ENCODE results near the gene TBCD.

Gene TBCD

GRCh38 chr17:82751571-82752370 lies at the start of gene TBCD:
TBCD (plus strand) TSS chr17:82752065; CDS start chr17:82752194, 129 bp downstream.
- Histone ChIP-seq H3K4me2 (ENCODE audit: low read depth, low read length) (peak within 1 kb of the TSS; percentile 93), H3K79me2 (ENCODE audit: low read length) (peaks cover 39% of the 10 kb centered on the region), H3K9me2 (replicated peaks; ENCODE audit: insufficient read depth, low read length) (no peaks in the 10 kb centered on the region), H3K9ac (ENCODE audit: low read length) (peak within 1 kb of the TSS; percentile 79), H3K4me3 (ENCODE audit: low read length) (peak within 1 kb of the TSS; percentile 97), H3K27ac (ENCODE audit: low read length) (peak within 1 kb of the TSS; percentile 75; the same call in 1 of the 2 replicates), H2AFZ (ENCODE audit: low read length) (peak within 1 kb of the TSS; percentile 81), H3K27me3 (replicated peaks; ENCODE audit: insufficient read depth, low read length) (no peaks in the 10 kb centered on the region), H3K4me1 (ENCODE audit: low read length) (no peaks in the 10 kb centered on the region; the same call in 1 of the 2 replicates), H3K9me3 (replicated peaks; ENCODE audit: insufficient read depth, low read length) (no peaks in the 10 kb centered on the region), H3K36me3 (replicated peaks; ENCODE audit: insufficient read depth, low read length) (no peaks in the 10 kb centered on the region), H4K20me1 (ENCODE audit: insufficient read depth, low read length) (no peaks in the 10 kb centered on the region), H3F3A (ENCODE audit: insufficient read depth, low read length) (peaks cover 8% of the 10 kb centered on the region; the same call in 1 of the 2 replicates)
- TF ChIP-seq EZH2 (optimal IDR thresholded peaks at IDR 0.05; ENCODE audit: low read depth, low read length) (no peak), EZH2phosphoT487 (IDR thresholded peaks at IDR 0.05; ENCODE audit: low read length) (no peak)
- TF ChIP-seq, protein P1, sequence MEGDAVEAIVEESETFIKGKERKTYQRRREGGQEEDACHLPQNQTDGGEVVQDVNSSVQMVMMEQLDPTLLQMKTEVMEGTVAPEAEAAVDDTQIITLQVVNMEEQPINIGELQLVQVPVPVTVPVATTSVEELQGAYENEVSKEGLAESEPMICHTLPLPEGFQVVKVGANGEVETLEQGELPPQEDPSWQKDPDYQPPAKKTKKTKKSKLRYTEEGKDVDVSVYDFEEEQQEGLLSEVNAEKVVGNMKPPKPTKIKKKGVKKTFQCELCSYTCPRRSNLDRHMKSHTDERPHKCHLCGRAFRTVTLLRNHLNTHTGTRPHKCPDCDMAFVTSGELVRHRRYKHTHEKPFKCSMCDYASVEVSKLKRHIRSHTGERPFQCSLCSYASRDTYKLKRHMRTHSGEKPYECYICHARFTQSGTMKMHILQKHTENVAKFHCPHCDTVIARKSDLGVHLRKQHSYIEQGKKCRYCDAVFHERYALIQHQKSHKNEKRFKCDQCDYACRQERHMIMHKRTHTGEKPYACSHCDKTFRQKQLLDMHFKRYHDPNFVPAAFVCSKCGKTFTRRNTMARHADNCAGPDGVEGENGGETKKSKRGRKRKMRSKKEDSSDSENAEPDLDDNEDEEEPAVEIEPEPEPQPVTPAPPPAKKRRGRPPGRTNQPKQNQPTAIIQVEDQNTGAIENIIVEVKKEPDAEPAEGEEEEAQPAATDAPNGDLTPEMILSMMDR (IDR thresholded peaks at IDR 0.05; ENCODE audit: low read length): no peak
- peak; percentile 84 for DNase-seq

DNA sequence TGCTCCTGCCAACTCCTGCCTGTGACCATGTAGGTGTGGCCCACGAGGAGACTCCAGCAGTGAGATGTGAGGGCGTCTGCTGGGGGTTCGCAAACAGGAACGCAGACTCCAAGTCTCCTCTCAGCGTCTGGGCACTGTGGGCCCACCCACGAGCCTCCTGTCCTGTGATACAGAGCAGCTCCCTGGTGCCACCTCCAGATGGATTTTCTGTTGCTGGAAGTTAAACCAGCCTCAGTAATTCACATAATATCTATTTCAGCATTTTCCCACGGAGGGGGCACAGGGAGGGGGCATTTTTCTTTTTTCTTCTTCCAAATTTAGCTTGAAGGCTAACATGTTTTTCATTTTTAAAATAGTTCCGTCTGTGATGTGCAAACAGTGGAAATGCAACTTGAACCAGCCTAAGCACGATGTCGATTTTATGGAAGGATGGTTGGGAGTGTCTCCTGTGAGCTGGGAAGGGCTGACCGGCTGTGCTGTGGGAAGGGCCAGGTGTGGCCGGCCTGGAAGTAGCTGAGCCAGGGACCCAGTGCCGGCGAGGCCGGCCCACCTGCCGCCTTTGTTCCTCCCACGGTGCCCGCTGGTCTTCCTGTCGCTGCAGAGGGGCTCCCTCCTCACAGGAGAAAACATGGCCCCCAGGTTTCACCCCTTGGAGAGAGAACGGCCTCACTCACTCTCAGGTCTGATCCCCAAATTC lies 49.5 kb upstream of the TBCD start:
- Histone ChIP-seq H3K4me3 (ENCODE audit: low read length) (no peak overlapping the region), H3K79me2 (ENCODE audit: low read length) (peaks cover 4% of the 10 kb centered on the region; the same call in 1 of the 2 replicates), H3F3A (ENCODE audit: insufficient read depth, low read length) (peaks cover 4% of the 10 kb centered on the region), H3K9ac (ENCODE audit: low read length) (no peak overlapping the region), H3K4me2 (ENCODE audit: low read depth, low read length) (no peak overlapping the region), H3K27me3 (replicated peaks; ENCODE audit: insufficient read depth, low read length) (no peaks in the 10 kb centered on the region), H3K27ac (ENCODE audit: low read length) (no peak overlapping the region), H3K4me1 (ENCODE audit: low read length) (peaks cover 8% of the 10 kb centered on the region), H2AFZ (ENCODE audit: low read length) (no peak overlapping the region), H3K9me3 (replicated peaks; ENCODE audit: insufficient read depth, low read length) (no peaks in the 10 kb centered on the region), H3K36me3 (replicated peaks; ENCODE audit: insufficient read depth, low read length) (no peaks in the 10 kb centered on the region), H3K9me2 (replicated peaks; ENCODE audit: insufficient read depth, low read length) (no peaks in the 10 kb centered on the region), H4K20me1 (ENCODE audit: insufficient read depth, low read length) (no peaks in the 10 kb centered on the region)
- no peak for DNase-seq
- TF ChIP-seq, protein P1 (IDR thresholded peaks at IDR 0.05; ENCODE audit: low read length): no peak
- TF ChIP-seq EZH2phosphoT487 (IDR thresholded peaks at IDR 0.05; ENCODE audit: low read length): no peak
- no peak for TF ChIP-seq EZH2 (optimal IDR thresholded peaks at IDR 0.05; ENCODE audit: low read depth, low read length)

GRCh38 chr17:82703036-82703745 lies 48.7 kb upstream of the TBCD start:
- H3K4me2 ChIP-seq (ENCODE audit: low read depth, low read length): no peak overlapping the region
- no peaks in the 10 kb centered on the region for H3K9me2 ChIP-seq (replicated peaks; ENCODE audit: insufficient read depth, low read length)
- no peak for DNase-seq
- peaks cover 12% of the 10 kb centered on the region for H3F3A ChIP-seq (ENCODE audit: insufficient read depth, low read length)
- H3K4me3 ChIP-seq (ENCODE audit: low read length): no peak overlapping the region
- H3K27me3 ChIP-seq (replicated peaks; ENCODE audit: insufficient read depth, low read length): no peaks in the 10 kb centered on the region
- H3K36me3 ChIP-seq (replicated peaks; ENCODE audit: insufficient read depth, low read length): no peaks in the 10 kb centered on the region
- no peaks in the 10 kb centered on the region for H3K79me2 ChIP-seq (ENCODE audit: low read length)
- peaks cover 14% of the 10 kb centered on the region for H3K4me1 ChIP-seq (ENCODE audit: low read length)
- no peak overlapping the region for H3K9ac ChIP-seq (ENCODE audit: low read length)
- H3K27ac ChIP-seq (ENCODE audit: low read length): no peak overlapping the region
- H3K9me3 ChIP-seq (replicated peaks; ENCODE audit: insufficient read depth, low read length): no peaks in the 10 kb centered on the region
- H2AFZ ChIP-seq (ENCODE audit: low read length): no peak overlapping the region
- TF ChIP-seq, protein P1 (IDR thresholded peaks at IDR 0.05; ENCODE audit: low read length): no peak
- TF ChIP-seq EZH2 (optimal IDR thresholded peaks at IDR 0.05; ENCODE audit: low read depth, low read length): no peak
- no peak for TF ChIP-seq EZH2phosphoT487 (IDR thresholded peaks at IDR 0.05; ENCODE audit: low read length)
- H4K20me1 ChIP-seq (ENCODE audit: insufficient read depth, low read length): no peaks in the 10 kb centered on the region
